Endothelial cell of hepatic sinusoid (primary cell): ENCODE results near the gene CYP8B1.

Experiments
- in situ Hi-C: cut with HindIII; loops from 2 replicates; pipeline ENCODE4 v1.10.0; 2017; ENCODE audit warnings: low sequenced_read_pairs

The CYP8B1 gene, protein sequence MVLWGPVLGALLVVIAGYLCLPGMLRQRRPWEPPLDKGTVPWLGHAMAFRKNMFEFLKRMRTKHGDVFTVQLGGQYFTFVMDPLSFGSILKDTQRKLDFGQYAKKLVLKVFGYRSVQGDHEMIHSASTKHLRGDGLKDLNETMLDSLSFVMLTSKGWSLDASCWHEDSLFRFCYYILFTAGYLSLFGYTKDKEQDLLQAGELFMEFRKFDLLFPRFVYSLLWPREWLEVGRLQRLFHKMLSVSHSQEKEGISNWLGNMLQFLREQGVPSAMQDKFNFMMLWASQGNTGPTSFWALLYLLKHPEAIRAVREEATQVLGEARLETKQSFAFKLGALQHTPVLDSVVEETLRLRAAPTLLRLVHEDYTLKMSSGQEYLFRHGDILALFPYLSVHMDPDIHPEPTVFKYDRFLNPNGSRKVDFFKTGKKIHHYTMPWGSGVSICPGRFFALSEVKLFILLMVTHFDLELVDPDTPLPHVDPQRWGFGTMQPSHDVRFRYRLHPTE

GRCh38 chr3:42875325-42876151 is at the start of gene CYP8B1:
Gene CYP8B1 (minus strand): TSS chr3:42875879. CDS start chr3:42875816, 63 bp downstream.
- in situ Hi-C loops: loop anchor here (5.0 to 25.0 kb wide), 2 partner anchors 68 to 113 kb away; partner anchors contain the start of genes ACKR2 and CCDC13

GRCh38 chr3:42923606-42924005 is 47.9 kb upstream of the CYP8B1 start:
- in situ Hi-C loops: no loop called here

- in situ Hi-C loops: no loop called here
Measured at GRCh38 chr3:42914771-42915515, 39.3 kb upstream of the CYP8B1 start.

- in situ Hi-C loops: no loop called here
Measured at GRCh38 chr3:42911551-42911950, 35.9 kb upstream of the CYP8B1 start.

- in situ Hi-C loops: no loop called here
Measured at GRCh38 chr3:42908675-42909074, 33.0 kb upstream of the CYP8B1 start.

DNA sequence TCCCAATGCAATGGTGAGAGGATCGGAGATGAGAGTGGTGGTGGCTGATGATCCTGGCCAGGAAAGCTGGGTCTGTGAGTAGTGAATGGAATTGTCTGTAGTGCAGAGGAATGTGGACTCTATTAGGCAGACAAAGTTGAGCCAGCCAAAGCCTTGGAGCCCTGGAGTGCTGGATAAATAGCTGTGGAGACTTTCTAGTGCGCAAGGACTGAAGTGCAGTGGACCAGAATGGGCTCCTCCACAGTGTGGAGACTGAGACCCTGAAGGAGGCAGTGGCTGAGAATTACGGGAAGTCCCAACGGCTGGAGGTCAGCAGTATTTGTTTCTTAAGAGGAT is 31.1 kb upstream of the CYP8B1 start:
- in situ Hi-C loops: no loop called here

DNA sequence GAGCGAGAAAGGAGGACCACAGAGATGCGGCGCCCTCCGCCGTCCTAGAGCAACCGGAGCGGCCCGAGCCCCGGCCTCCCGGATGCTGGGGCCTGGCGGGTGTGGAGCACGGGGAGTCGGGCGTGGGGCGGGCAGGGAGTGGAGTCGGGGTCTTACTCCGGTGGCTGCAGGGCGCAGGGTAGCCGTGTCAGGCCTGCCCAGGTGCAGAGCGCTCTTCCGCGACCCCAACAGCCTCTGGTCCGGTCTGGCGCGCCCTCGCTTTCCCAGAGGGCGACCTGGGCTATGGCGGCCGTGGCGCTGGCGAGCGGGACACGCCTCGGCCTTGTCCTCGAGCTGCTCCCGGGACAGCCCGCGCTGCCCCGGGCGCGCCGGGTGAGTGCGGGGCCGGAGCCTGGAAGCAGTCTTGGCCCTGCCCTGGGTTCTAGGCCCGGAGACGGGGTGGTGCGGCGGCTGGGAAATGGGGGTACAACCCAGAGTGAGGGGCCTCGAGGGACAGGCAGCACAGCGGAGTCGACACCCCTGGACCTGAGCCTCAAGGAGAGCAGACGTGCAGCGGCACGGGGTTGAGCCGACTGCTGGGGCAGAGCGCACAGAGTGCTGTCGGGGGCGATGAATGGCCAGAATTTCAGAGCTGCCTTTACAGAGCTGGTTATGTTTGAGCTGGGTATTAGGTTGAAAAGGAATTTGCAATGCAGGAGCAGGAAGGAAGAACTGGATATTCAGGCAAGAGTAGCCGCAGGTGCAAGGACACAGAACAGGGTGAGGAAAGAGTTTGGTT is 30.6 kb upstream of the CYP8B1 start, which contains the start of gene ZNF662:
Gene ZNF662 (plus strand): TSS at position 73 of the 778 bp plus-strand sequence. CDS start 1,973 bp downstream, outside the sequence.
- in situ Hi-C loops: no loop called here

GRCh38 chr3:42905740-42906069 is 30.0 kb upstream of the CYP8B1 start:
- in situ Hi-C loops: no loop called here

- in situ Hi-C loops: no loop called here
Measured at GRCh38 chr3:42904076-42904475, 28.4 kb upstream of the CYP8B1 start.

DNA sequence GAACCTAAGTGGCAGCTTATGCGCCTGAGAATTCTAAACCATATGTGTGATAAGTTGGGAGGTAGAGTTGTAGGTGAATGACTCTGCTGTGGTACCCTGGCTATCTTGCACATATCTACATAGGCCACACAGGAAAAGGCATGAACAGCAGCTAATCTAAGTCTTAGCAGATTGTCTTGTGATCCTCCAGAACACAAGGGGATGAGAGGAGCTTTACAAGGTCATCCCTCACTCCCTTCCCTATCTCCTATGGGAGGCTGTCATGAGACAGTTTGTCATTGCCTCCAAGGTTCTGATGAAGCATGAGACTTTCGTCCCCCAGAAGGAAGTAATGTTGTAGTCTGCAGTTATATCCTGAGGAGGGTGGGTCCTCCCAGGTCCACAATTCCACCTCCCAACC is 26.6 kb upstream of the CYP8B1 start:
- in situ Hi-C loops: no loop called here

- in situ Hi-C loops: no loop called here
Measured at GRCh38 chr3:42901073-42901415, 25.4 kb upstream of the CYP8B1 start.

GRCh38 chr3:42900226-42901072 is 24.8 kb upstream of the CYP8B1 start:
- in situ Hi-C loops: no loop called here

- in situ Hi-C loops: loop anchor here (25.0 kb wide), 1 partner anchor 137 kb away; the partner anchor contains the start of gene CCDC13
Measured at GRCh38 chr3:42898896-42899675, 23.4 kb upstream of the CYP8B1 start.

DNA sequence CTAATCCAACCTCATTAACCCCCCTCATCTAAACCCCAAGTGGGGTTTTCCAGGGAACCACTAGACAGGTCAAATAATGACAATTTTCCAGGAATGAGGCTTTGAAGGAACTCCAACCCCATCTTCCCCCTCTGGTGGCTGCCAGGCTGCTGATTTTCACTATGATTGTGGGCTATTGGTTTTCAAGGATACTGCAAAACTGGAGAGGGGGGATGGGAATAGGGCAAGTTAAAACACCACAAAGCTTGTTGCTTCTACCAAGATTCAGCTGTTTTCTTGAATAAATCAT is 19.8 kb upstream of the CYP8B1 start:
- in situ Hi-C loops: loop anchor here (25.0 kb wide), 1 partner anchor 133 kb away; the partner anchor contains the start of gene CCDC13

DNA sequence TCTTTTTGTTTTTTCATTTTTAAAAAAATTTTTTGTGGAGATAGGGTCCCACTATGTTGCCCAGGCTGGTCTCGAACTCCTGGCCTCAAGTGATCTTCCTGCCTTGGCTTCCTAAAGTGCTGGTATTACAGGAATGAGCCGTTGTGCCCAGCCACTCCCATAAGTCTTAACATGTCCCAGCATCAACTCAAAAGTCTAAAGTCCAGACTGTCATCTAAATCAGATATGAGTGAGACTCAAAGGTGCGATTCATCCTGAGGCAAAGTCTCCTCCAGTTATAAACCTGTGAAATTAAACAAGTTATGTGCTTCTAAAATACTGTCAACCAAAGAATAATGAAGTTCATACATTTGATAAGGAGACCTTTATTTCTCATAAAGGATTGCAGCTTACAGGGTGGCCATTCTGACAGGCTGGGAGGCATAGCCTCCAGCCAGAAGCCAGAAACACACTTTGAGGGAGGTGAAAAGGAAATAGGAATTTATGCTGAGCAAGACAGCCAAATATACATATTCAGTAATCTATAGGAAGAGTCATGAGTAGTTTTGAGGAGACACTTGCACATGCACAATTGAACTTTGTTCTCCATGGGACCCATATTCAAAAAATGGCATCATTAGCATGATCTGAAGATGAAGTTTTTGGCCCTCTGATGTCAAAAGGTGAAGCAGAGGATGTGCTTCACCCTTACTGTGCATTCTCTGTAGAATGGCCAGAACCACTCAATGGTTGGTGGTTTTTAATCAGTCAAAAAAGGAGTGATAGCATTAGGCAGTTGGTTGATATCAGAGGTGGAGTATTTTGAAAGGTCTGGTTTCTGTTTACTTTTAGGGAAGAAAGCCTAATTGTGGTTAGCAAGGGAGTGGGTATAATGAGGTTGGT is 19.3 kb upstream of the CYP8B1 start:
- in situ Hi-C loops: loop anchor here (25.0 kb wide), 1 partner anchor 133 kb away; the partner anchor contains the start of gene CCDC13

DNA sequence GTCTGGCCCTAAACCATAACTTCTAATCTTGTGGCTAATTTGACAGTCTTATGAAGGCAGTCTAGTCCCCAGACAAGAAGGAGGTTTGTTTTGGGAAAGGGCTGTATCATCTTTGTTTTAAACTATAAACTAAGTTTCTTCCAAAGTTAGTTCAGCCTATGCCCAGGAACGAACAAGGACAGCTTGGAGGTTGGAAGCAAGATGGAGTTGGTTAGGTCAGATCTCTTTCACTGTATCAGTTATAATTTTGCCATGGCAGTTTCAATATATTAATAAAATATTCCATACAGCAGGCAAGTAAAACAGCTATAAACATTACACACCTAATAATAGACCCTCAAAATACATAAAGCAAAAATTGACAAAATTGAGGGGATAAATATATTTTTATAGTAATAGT is 17.1 kb upstream of the CYP8B1 start:
- in situ Hi-C loops: loop anchor here (25.0 kb wide), 1 partner anchor 131 kb away; the partner anchor contains the start of gene CCDC13

DNA sequence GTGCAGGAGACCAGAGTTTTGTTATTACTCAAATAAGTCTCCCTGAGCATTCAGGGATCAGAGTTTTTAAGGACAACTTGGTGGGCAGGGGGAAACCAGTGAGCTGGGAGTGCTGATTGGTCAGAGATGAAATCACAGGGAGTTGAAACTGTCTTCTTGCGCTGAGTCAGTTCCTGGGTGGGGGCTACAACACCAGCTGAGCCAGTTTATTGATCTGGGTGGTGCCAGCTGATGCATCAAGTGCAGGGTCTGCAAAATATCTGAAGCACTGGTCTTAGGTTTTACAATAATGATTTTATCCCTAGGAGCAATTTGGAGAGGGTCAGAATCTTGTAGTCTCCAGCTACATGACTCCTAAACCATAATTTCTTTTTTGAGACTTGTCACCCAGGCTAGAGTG is 16.5 kb upstream of the CYP8B1 start:
- in situ Hi-C loops: loop anchor here (25.0 kb wide), 1 partner anchor 130 kb away; the partner anchor contains the start of gene CCDC13
